ENCODE measurements around the gene TMEM52B.

The TMEM52B gene

GRCh38 chr12:10170216-10170615 lies 8.6 kb upstream of the TMEM52B start:
- TF ChIP-seq, protein P1, sequence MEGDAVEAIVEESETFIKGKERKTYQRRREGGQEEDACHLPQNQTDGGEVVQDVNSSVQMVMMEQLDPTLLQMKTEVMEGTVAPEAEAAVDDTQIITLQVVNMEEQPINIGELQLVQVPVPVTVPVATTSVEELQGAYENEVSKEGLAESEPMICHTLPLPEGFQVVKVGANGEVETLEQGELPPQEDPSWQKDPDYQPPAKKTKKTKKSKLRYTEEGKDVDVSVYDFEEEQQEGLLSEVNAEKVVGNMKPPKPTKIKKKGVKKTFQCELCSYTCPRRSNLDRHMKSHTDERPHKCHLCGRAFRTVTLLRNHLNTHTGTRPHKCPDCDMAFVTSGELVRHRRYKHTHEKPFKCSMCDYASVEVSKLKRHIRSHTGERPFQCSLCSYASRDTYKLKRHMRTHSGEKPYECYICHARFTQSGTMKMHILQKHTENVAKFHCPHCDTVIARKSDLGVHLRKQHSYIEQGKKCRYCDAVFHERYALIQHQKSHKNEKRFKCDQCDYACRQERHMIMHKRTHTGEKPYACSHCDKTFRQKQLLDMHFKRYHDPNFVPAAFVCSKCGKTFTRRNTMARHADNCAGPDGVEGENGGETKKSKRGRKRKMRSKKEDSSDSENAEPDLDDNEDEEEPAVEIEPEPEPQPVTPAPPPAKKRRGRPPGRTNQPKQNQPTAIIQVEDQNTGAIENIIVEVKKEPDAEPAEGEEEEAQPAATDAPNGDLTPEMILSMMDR (conservative IDR thresholded peaks at IDR 0.05; ENCODE audit: low read depth, low read length): no peak
- H3K4me3 ChIP-seq (ENCODE audit: low read length): no peak overlapping the region
- no peak for DNase-seq (ENCODE audit: low read depth)

- no peak within 1 kb of the TSS for H3K4me3 ChIP-seq (ENCODE audit: low read length)
- TF ChIP-seq, protein P1 (conservative IDR thresholded peaks at IDR 0.05; ENCODE audit: low read depth, low read length): no peak
- DNase-seq (ENCODE audit: low read depth): no peak
Measured at GRCh38 chr12:10171973-10172728, 6.7 kb upstream of the TMEM52B start, which contains the start of gene OLR1. OLR1 (minus strand) TSS chr12:10172132; CDS start chr12:10172077, 55 bp downstream.

DNA sequence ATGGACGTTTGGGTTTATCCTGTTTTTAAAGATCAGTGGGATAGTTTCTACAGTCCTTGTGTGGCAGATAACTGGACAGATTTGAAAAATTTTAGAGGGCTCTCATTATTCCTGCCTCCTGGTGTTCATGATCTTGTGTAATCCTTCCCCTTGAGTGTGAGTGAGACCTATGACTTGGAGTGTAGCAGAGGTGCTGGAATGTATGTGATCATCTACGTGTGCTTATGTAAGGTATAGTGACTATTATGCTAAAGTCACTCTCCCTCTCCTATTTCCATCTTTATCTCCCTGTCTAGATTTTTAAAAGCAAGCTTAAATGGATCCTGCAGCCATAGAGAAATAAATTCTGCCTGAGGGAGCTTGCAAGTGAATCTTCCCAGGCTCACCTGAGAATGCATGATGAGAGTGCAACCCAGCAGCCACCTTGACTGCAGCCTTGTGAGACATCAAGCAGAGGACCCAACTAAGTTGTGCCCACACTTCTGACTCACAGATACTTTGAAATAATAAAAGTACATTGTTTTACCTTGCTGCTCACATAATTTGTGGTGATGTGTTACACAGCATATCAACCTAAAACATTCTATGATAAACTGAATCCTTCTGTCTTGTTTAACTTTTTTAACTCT lies 3.7 kb upstream of the TMEM52B start:
- DNase-seq (ENCODE audit: low read depth): no peak
- TF ChIP-seq, protein P1 (conservative IDR thresholded peaks at IDR 0.05; ENCODE audit: low read depth, low read length): no peak
- no peak overlapping the region for H3K4me3 ChIP-seq (ENCODE audit: low read length)

DNA sequence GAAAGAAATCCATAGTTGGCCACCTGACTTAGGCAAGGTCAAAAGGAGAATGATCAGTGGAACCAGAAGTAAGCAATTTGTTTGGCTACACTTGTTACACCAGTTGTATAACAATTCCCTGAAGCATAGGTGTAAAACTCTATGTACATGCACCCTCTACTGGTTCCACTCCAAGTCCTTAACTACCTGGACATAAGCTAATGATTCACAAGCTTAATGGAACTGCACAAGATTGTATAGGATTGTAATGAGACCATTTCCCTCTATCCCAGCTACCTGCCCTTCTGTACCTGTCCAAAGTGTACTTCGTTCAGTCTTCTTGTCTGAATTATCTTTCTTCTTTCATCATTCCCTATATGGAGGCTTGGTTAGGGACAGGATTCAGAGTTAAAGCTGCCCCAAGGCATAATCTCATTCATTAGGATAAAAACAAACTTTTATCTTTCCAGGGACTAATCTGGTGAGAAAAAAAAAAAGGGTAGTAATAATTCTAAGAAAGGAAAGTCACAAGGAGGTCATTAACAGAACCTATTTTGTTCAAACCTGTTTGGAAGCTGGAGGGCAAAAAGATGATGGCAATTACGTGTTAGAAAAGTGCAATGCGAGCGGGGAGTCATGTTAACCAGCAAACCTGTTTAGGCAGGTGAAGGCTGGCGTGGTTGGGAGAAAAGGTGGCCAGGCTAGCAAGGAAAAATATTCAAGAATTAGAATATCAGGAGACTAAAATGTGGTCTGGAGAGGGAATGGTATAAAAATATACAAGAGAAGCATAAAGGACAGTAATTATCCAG lies 2.8 kb upstream of the TMEM52B start:
- H3K4me3 ChIP-seq (ENCODE audit: low read length): no peak overlapping the region
- TF ChIP-seq, protein P1 (conservative IDR thresholded peaks at IDR 0.05; ENCODE audit: low read depth, low read length): no peak
- no peak for DNase-seq (ENCODE audit: low read depth)

DNA sequence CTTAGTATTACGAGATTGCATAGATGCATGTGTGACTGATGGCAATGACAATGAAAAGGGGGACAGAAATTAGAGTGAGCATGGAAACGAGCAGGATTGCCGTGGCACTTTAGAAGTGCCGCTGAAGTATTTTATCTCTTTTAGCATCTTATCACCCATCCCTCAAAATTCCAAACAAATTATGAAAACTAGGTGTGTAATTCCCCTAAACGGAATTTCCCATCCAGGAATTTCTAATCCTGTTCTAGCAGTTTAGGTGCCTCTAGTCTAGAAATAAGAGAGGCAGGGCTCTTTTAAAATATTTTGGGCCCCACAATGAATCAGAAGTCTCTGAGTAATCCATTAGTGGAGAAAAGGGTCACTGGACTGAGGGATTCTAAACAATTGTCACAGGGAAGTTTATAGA lies 947 bp downstream of the TMEM52B start:
- H3K4me3 ChIP-seq (ENCODE audit: low read length): no peak overlapping the region
- DNase-seq (ENCODE audit: low read depth): no peak
- TF ChIP-seq, protein P1 (conservative IDR thresholded peaks at IDR 0.05; ENCODE audit: low read depth, low read length): no peak

- DNase-seq (ENCODE audit: low read depth): no peak
- TF ChIP-seq, protein P1 (conservative IDR thresholded peaks at IDR 0.05; ENCODE audit: low read depth, low read length): no peak
- H3K4me3 ChIP-seq (ENCODE audit: low read length): no peak overlapping the region
Measured at GRCh38 chr12:10182354-10183049, 3.7 kb downstream of the TMEM52B start.
